ENCODE results near the gene GATA6.

GATA6 gene

DNA sequence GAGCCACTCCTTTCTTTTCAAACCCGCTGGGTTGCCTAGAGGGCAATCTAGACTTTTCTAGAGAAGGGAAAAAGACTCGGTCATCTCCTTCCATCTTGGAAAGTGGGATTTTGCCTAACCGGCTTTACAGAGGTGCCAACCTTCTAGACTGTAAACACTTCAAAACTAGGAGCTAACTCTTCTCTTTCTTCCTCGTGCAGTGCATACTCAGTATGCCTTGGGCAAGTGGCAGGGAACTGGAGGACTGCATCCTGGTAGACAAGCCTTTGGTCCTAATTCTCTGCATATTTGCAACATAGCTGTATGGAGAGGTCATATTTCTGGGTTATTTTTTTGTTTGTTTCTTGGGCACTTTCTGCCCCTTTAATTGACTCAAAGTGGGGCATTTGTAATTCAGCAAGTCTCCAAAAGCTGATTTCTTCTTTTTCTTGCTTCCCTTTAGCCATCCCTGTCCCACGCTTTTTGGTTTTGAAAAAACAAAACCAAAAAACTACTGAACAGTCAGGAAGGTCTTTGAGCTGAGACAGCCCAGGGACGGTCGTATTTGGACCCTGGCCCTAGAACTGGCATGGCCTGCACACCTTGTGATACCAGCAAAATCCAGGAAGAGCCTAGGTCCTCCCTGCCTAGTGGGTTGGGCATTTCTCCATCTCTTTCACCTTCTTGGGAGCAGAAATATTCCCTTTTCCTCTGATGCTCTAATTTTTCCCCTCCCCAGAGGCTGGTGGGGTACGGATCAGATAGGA is 5.8 kb upstream of the GATA6 start:
- no peaks in the 10 kb centered on the region for H3K4me1 ChIP-seq (ENCODE audit: control insufficient read depth in 1 of 2, insufficient read depth in 1 of 2, low read depth in 1 of 2, low read length in 1 of 2)
- no peak overlapping the region for H3K4me3 ChIP-seq (ENCODE audit: low read depth in 1 of 2, low read length in 1 of 2)
- H3K9me3 ChIP-seq, result no peaks in the 10 kb centered on the region
- H3K27ac ChIP-seq, result no peak overlapping the region
- peaks cover 100% of the 10 kb centered on the region for H3K27me3 ChIP-seq
- no peaks in the 10 kb centered on the region for H3K36me3 ChIP-seq
- no peak for TF ChIP-seq CTCF (IDR thresholded peaks at IDR 0.05)

GRCh38 chr18:22164337-22165048 is 4.9 kb upstream of the GATA6 start:
- Histone ChIP-seq H3K27ac (no peak overlapping the region), H3K36me3 (no peaks in the 10 kb centered on the region), H3K27me3 (peaks cover 100% of the 10 kb centered on the region), H3K4me1 (ENCODE audit: control insufficient read depth in 1 of 2, insufficient read depth in 1 of 2, low read depth in 1 of 2, low read length in 1 of 2) (peaks cover 3 to 8% of the 10 kb centered on the region in 2 experiments), H3K9me3 (no peaks in the 10 kb centered on the region), H3K4me3 (ENCODE audit: low read depth in 1 of 2, low read length in 1 of 2) (no peak overlapping the region)
- TF ChIP-seq CTCF (IDR thresholded peaks at IDR 0.05), result no peak

- no peak overlapping the region for H3K4me3 ChIP-seq (ENCODE audit: low read depth in 1 of 2, low read length in 1 of 2)
- H3K27ac ChIP-seq, result no peak overlapping the region
- H3K9me3 ChIP-seq, result no peaks in the 10 kb centered on the region
- peaks cover 100% of the 10 kb centered on the region for H3K27me3 ChIP-seq
- no peak for TF ChIP-seq CTCF (IDR thresholded peaks at IDR 0.05)
- peaks cover 9 to 14% of the 10 kb centered on the region in 2 experiments for H3K4me1 ChIP-seq (ENCODE audit: control insufficient read depth in 1 of 2, insufficient read depth in 1 of 2, low read depth in 1 of 2, low read length in 1 of 2)
- H3K36me3 ChIP-seq, result no peaks in the 10 kb centered on the region
Observed at GRCh38 chr18:22165049-22165602, 4.3 kb upstream of the GATA6 start.

DNA sequence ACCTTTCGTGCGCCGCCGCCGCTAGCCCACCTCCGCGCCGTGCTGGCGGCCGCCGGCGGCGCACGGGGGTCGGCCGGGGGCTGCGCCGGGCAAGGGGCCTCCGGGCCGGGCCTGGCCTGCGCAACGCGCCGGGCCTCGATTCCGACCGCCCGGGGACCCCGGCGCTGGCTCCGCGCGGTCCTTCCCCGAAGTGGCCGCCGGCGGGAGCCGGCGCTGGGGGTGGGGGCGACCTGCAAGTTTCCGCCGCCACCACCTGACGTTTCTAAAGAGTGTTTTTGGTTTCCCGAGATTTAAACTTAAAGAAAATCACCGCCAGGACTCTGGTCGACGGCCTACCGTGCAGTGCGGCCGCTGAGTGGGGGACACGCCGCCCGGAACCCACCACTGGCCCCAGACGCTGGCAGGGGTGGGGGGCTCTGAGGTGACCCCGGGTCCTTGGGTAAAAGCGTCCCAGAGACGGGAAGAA is 3.8 kb upstream of the GATA6 start:
- no peak for TF ChIP-seq CTCF (IDR thresholded peaks at IDR 0.05)
- H3K4me3 ChIP-seq (ENCODE audit: low read depth in 1 of 2, low read length in 1 of 2), result no peak overlapping the region
- H3K27me3 ChIP-seq, result peaks cover 100% of the 10 kb centered on the region
- H3K9me3 ChIP-seq, result no peaks in the 10 kb centered on the region
- no peaks in the 10 kb centered on the region for H3K36me3 ChIP-seq
- peaks cover 13 to 19% of the 10 kb centered on the region in 2 experiments for H3K4me1 ChIP-seq (ENCODE audit: control insufficient read depth in 1 of 2, insufficient read depth in 1 of 2, low read depth in 1 of 2, low read length in 1 of 2)
- H3K27ac ChIP-seq, result no peak overlapping the region

DNA sequence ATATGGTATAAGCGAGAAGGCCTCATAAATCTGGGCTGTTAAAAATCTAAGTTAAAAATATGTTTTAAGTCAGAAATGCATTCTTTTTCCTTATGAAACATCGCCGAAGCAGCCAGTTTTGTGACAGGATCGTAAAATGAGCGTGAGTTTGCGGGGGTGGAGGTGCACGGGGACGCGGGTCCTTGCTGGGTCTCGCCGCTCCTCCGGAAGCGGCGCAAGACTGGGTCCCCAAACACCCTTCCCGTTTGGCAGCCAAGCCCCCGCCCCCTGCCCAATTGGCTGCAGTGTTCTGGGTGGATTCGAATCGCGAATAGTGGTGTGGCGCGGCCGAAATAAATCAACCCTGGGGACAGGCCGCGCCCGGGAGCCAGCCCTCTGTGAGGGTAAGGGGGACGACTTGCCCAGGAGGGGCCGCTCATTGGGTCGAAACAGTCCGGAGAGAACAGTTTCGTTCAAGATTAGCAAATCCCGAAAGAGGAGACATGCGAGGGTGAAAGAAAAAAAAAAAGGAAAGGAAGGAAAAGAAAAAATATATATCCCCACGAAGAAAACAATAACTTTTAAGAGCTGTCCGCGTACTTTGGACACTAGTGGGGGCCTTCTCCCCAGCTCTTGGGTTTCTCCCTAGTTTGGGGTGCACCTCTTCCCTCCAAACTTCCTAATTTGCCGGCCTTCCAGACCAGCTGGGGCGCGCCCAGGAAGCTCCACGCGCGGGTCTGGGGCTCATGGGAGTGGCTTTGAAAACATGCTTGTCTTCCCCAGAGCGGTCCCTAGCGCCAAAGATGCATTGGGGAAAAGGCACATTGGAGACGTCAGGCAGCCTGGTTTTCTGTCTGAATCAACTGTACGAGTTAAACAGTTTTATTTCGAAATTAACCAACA is 3.1 kb upstream of the GATA6 start:
- H3K27me3 ChIP-seq, result peaks cover 100% of the 10 kb centered on the region
- peaks cover 18 to 26% of the 10 kb centered on the region in 2 experiments for H3K4me1 ChIP-seq (ENCODE audit: control insufficient read depth in 1 of 2, insufficient read depth in 1 of 2, low read depth in 1 of 2, low read length in 1 of 2)
- no peak for TF ChIP-seq CTCF (IDR thresholded peaks at IDR 0.05)
- H3K9me3 ChIP-seq, result no peaks in the 10 kb centered on the region
- no peak overlapping the region for H3K4me3 ChIP-seq (ENCODE audit: low read depth in 1 of 2, low read length in 1 of 2)
- H3K36me3 ChIP-seq, result no peaks in the 10 kb centered on the region
- H3K27ac ChIP-seq, result no peak overlapping the region

Measured in neutrophil (primary cell).